ENCODE data around the gene LCN1. TPM values are rescaled to one million over a fixed set of nuclear protein-coding genes. Genes with fewer than 3 reads are reported as not detected.

The LCN1 gene
- polyA plus RNA-seq, 1 donor from 2014 or later, result not detected

DNA sequence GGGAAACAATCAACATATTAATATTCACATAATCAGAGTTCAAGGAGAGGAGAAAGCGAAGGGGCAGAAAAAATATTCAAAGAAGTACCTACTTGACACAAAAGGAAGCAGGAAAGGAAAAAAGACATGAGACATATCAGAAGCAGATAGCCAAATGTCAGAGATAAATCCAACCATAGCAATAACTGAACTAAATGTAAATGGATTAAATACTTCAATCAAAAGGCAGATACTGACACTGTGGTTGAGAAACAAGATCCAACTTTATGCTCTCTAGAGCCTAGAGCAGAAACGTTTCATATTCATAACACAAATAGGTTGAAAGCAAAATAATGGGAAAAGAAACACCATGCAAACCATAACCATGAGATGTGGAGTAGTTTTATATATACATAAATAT is 11.8 kb upstream of the LCN1 start:
- Histone ChIP-seq H3K9me3 (ENCODE audit: low read length) (no peaks in the 10 kb centered on the region), H2AFZ (ENCODE audit: low read depth, low read length) (no peak overlapping the region), H3K4me3 (ENCODE audit: low read length) (no peak overlapping the region), H3K36me3 (ENCODE audit: insufficient read depth, low read length) (no peaks in the 10 kb centered on the region), H3K79me2 (replicated peaks; ENCODE audit: insufficient read depth, low read length) (no peaks in the 10 kb centered on the region), H4K20me1 (ENCODE audit: insufficient read depth) (no peaks in the 10 kb centered on the region), H3K27me3 (ENCODE audit: insufficient read depth, low read depth, low read length) (no peaks in the 10 kb centered on the region), H3F3A (ENCODE audit: insufficient read depth, low read length, poor library complexity, severe bottlenecking) (no peaks in the 10 kb centered on the region), H3K27ac (ENCODE audit: low read length) (no peak overlapping the region), H3K4me2 (ENCODE audit: low read length) (no peak overlapping the region), H3K9me2 (ENCODE audit: insufficient read depth, low read length) (no peaks in the 10 kb centered on the region), H3K9ac (ENCODE audit: low read length) (no peak overlapping the region)
- TF ChIP-seq POLR2AphosphoS5 (IDR thresholded peaks at IDR 0.05) (no peak), SMC3 (conservative IDR thresholded peaks at IDR 0.05; ENCODE audit: poor library complexity) (no peak), TAF1 (IDR thresholded peaks at IDR 0.05; ENCODE audit: low read depth) (no peak), MXI1 (conservative IDR thresholded peaks at IDR 0.05; ENCODE audit: poor library complexity, severe bottlenecking) (no peak), EP300 (conservative IDR thresholded peaks at IDR 0.05; ENCODE audit: poor library complexity, severe bottlenecking) (no peak)
- TF ChIP-seq, protein P1, sequence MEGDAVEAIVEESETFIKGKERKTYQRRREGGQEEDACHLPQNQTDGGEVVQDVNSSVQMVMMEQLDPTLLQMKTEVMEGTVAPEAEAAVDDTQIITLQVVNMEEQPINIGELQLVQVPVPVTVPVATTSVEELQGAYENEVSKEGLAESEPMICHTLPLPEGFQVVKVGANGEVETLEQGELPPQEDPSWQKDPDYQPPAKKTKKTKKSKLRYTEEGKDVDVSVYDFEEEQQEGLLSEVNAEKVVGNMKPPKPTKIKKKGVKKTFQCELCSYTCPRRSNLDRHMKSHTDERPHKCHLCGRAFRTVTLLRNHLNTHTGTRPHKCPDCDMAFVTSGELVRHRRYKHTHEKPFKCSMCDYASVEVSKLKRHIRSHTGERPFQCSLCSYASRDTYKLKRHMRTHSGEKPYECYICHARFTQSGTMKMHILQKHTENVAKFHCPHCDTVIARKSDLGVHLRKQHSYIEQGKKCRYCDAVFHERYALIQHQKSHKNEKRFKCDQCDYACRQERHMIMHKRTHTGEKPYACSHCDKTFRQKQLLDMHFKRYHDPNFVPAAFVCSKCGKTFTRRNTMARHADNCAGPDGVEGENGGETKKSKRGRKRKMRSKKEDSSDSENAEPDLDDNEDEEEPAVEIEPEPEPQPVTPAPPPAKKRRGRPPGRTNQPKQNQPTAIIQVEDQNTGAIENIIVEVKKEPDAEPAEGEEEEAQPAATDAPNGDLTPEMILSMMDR (IDR thresholded peaks at IDR 0.05; ENCODE audit: poor library complexity, severe bottlenecking), result no peak

GRCh38 chr9:135512241-135512603 is 9.0 kb upstream of the LCN1 start:
- Histone ChIP-seq H4K20me1 (ENCODE audit: insufficient read depth) (no peaks in the 10 kb centered on the region), H3K27me3 (ENCODE audit: insufficient read depth, low read depth, low read length) (no peaks in the 10 kb centered on the region), H3K27ac (ENCODE audit: low read length) (no peak overlapping the region), H3K79me2 (replicated peaks; ENCODE audit: insufficient read depth, low read length) (no peaks in the 10 kb centered on the region), H3K36me3 (ENCODE audit: insufficient read depth, low read length) (no peaks in the 10 kb centered on the region), H3K4me3 (ENCODE audit: low read length) (no peak overlapping the region), H3F3A (ENCODE audit: insufficient read depth, low read length, poor library complexity, severe bottlenecking) (no peaks in the 10 kb centered on the region), H2AFZ (ENCODE audit: low read depth, low read length) (no peak overlapping the region), H3K9me3 (ENCODE audit: low read length) (no peaks in the 10 kb centered on the region), H3K9ac (ENCODE audit: low read length) (no peak overlapping the region), H3K9me2 (ENCODE audit: insufficient read depth, low read length) (no peaks in the 10 kb centered on the region), H3K4me2 (ENCODE audit: low read length) (no peak overlapping the region)
- TF ChIP-seq TAF1 (IDR thresholded peaks at IDR 0.05; ENCODE audit: low read depth) (no peak), POLR2AphosphoS5 (IDR thresholded peaks at IDR 0.05) (no peak), REST (IDR thresholded peaks at IDR 0.05; ENCODE audit: borderline replicate concordance) (no peak), RAD21 (conservative IDR thresholded peaks at IDR 0.05) (no peak)

GRCh38 chr9:135512904-135513303 is 8.3 kb upstream of the LCN1 start:
- Histone ChIP-seq H3K36me3 (ENCODE audit: insufficient read depth, low read length) (no peaks in the 10 kb centered on the region), H2AFZ (ENCODE audit: low read depth, low read length) (no peak overlapping the region), H3K9ac (ENCODE audit: low read length) (no peak overlapping the region), H3K79me2 (replicated peaks; ENCODE audit: insufficient read depth, low read length) (no peaks in the 10 kb centered on the region), H3K4me3 (ENCODE audit: low read length) (no peak overlapping the region), H3K9me2 (ENCODE audit: insufficient read depth, low read length) (no peaks in the 10 kb centered on the region), H4K20me1 (ENCODE audit: insufficient read depth) (no peaks in the 10 kb centered on the region), H3K4me2 (ENCODE audit: low read length) (no peak overlapping the region), H3K27me3 (ENCODE audit: insufficient read depth, low read depth, low read length) (no peaks in the 10 kb centered on the region), H3F3A (ENCODE audit: insufficient read depth, low read length, poor library complexity, severe bottlenecking) (no peaks in the 10 kb centered on the region), H3K9me3 (ENCODE audit: low read length) (no peaks in the 10 kb centered on the region), H3K27ac (ENCODE audit: low read length) (no peak overlapping the region)
- TF ChIP-seq MXI1 (conservative IDR thresholded peaks at IDR 0.05; ENCODE audit: poor library complexity, severe bottlenecking), result no peak
- TF ChIP-seq EZH2 (IDR thresholded peaks at IDR 0.05; ENCODE audit: borderline replicate concordance, insufficient read depth, low read length, poor library complexity, severe bottlenecking), result no peak
- TF ChIP-seq REST (IDR thresholded peaks at IDR 0.05; ENCODE audit: borderline replicate concordance), result no peak
- TF ChIP-seq, protein P1 (IDR thresholded peaks at IDR 0.05; ENCODE audit: poor library complexity, severe bottlenecking), result no peak
- TF ChIP-seq SMC3 (conservative IDR thresholded peaks at IDR 0.05; ENCODE audit: poor library complexity), result no peak
- no peak for TF ChIP-seq RAD21 (conservative IDR thresholded peaks at IDR 0.05)
- TF ChIP-seq TAF1 (IDR thresholded peaks at IDR 0.05; ENCODE audit: low read depth), result no peak
- no peak for TF ChIP-seq EP300 (conservative IDR thresholded peaks at IDR 0.05; ENCODE audit: poor library complexity, severe bottlenecking)

Data from neural cell (in vitro differentiated cells).